HFF-Myc (cell line): ENCODE measurements around the gene RHBG.

Experiments
- DNase-seq: peaks from one replicate; pipeline ENCODE4 v3.0.0-alpha.2; 2011; ENCODE audit warnings: low read depth; ENCODE audit errors: extremely low read depth
- H3K4me3 ChIP-seq: replicated peaks from 2 replicates; pipeline ENCODE4 v1.5.1; 2011; ENCODE audit warnings: low read depth, mild to moderate bottlenecking, control low read depth, low read length
- CTCF ChIP-seq: IDR thresholded peaks from 2 replicates; pipeline ENCODE4 v1.5.1; 2012; ENCODE audit warnings: mild to moderate bottlenecking, low read depth, low read length, control low read depth; ENCODE audit errors: missing control alignments

The RHBG gene

DNA sequence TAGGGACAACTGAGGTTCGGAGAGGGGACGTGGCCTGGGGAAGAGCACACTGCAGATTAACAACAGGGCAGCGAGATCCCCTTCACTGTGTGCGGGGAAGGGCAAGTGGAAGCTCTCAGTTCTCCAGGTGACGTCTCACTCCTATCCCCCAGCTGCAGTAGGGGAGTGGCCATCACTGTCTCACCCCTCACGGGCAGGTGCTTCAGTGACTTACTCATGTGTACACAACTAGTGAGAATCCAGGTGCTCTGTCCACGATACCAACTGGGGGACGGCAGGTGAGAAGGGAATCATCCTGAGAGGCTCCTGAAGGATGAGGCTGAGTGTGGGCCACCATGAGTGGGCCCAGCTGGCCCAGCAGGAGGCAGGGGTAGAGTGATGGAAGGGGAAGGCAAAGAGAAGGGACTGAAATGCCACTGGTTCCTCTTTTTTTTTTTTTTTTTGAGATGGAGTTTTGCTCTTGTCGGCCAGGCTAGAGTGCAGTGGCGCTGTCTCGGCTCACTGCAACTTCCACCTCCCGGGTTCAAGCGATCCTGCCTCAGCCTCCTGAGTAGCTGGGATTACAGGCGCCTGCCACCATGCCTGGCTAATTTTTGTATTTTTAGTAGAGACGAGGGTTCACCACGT, 25.9 kb downstream of the RHBG start:
- DNase-seq = no peak
- no peak for TF ChIP-seq CTCF
- no peak overlapping the region for H3K4me3 ChIP-seq

GRCh38 chr1:156399355-156400125, 30.5 kb downstream of the RHBG start:
- TF ChIP-seq CTCF = no peak
- no peak for DNase-seq
- no peak overlapping the region for H3K4me3 ChIP-seq

- TF ChIP-seq CTCF = no peak
- H3K4me3 ChIP-seq = no peak overlapping the region
- DNase-seq = no peak
These were observed 31.4 kb downstream of the RHBG start for GRCh38 chr1:156400191-156400935.

GRCh38 chr1:156401041-156401574, 32.1 kb downstream of the RHBG start:
- H3K4me3 ChIP-seq = no peak overlapping the region
- no peak for DNase-seq
- TF ChIP-seq CTCF = no peak

DNA sequence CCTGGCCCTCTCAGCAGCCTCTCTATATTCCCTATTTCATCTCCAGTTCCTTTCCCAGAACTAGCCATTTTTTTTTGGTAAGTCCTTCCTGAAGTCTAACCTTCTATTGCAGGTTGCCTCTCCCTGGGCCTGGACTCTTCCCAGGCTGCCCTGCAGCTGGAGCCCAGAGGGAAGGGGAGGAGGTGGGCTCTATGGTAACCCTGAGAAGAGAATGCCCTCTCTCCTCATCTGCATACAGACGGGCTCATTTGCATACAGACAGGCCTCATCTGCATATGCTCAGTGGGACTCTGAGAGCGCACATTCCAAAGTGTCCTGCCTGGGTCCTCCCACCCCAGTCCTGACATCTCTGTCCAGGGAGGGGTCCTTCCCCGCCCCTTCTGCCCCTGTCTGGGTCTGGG, 32.7 kb downstream of the RHBG start:
- no peak for DNase-seq
- TF ChIP-seq CTCF = no peak

DNA sequence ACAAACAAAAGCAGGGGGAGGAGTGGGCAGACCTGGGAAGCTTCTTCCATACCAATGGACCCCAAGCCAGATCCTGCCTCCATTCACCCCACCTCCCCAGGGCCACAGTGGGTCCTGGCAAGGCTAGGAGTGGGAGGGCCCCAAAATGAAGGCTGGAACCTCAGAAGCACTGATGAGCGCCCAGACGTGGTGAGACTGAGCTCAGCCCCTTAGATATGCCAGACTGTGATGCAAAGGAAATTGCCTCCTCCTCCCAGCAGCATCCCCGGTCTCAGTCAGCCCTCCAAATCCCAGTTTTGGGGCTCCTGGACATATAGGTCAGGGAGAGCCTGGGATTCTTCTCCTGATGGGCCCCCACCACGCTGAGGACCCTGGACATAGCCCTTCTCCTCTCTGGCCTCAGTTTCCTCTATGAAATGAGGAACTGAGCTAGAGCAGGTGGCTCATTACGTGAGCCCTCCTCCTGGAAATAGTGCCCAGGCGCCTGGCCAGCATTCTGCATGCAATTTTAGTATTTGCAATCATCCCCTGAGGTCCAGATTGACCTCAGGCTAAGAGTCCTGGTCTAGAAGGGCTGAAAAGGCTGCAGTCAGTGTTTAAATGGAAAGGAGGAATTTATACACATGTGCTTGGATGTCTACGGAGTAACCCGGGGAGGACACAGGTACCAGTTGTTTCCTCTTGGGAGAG, 33.5 kb downstream of the RHBG start:
- no peak overlapping the region for H3K4me3 ChIP-seq
- DNase-seq = no peak
- no peak for TF ChIP-seq CTCF

More for the DNA sequence above, 32.7 kb downstream of the RHBG start:
- H3K4me3 ChIP-seq = no peak overlapping the region
